ENCODE results near the gene HDAC2. TPM values are rescaled to one million over a fixed set of nuclear protein-coding genes. Genes with fewer than 3 reads are reported as not detected.

HDAC2 gene
- total RNA-seq, 1 experiment from 2014 or later, result 206 TPM

GRCh38 chr6:113971741-113972140 is 793 bp upstream of the HDAC2 start:
- intact Hi-C loops (cut with micrococcal nuclease; ENCODE audit: unreplicated experiment), result no loop called here
- TF ChIP-seq SIN3A (IDR thresholded peaks at IDR 0.05; ENCODE audit: borderline replicate concordance, insufficient read depth, low read depth, low read length) (no peak), CTCF (IDR thresholded peaks at IDR 0.05) (no peak), POLR2AphosphoS5 (IDR thresholded peaks at IDR 0.05; ENCODE audit: low read depth, low read length) (no peak), TCF7L2 (IDR thresholded peaks at IDR 0.05; ENCODE audit: low read depth, low read length) (no peak), REST (IDR thresholded peaks at IDR 0.05; ENCODE audit: insufficient read depth in 1 of 2, low read depth in 2 of 2, low read length in 1 of 2) (no peak)
- TSS peak; percentile 80 for BruUV-seq (replicated peaks)
- Histone ChIP-seq H3K36me3 (ENCODE audit: control insufficient read depth, insufficient read depth, low read length) (no peaks in the 10 kb centered on the region), H3K9me3 (ENCODE audit: control insufficient read depth, insufficient read depth, low read depth, low read length) (no peaks in the 10 kb centered on the region), H3K27me3 (ENCODE audit: control insufficient read depth, insufficient read depth, low read length) (no peaks in the 10 kb centered on the region), H3K4me1 (ENCODE audit: control insufficient read depth, insufficient read depth, low read length) (peaks cover 22% of the 10 kb centered on the region), H3K4me3 (ENCODE audit: low read depth in 2 of 2, low read length in 2 of 2) (peak overlapping the region; percentile 85 to 89), H3K27ac (ENCODE audit: low read length) (peak overlapping the region; percentile 91)
- ChIA-PET CTCF (no interaction called here), POLR2A (no interaction called here)
- ATAC-seq, result no peak
- in situ Hi-C loops (cut with HindIII; ENCODE audit: low pct_unique_long_range_greater_than_20kb, low sequenced_read_pairs), result no loop called here
- DNase-seq (ENCODE audit: low read depth, low spot score), result no peak

- ATAC-seq, result peak; percentile 74
- in situ Hi-C loops (cut with HindIII; ENCODE audit: low pct_unique_long_range_greater_than_20kb, low sequenced_read_pairs), result no loop called here
Observed at GRCh38 chr6:113969888-113970804, 802 bp downstream of the HDAC2 start.

More at GRCh38 chr6:113969888-113970804, 802 bp downstream of the HDAC2 start:
- DNase-seq (ENCODE audit: low read depth, low spot score), result no peak
- ChIA-PET POLR2A (no interaction called here), CTCF (interaction anchor here (0.7 kb wide), 1 partner anchor 305 kb away, joined by 7 read pairs; no protein-coding TSS in a partner anchor)
- H3K9me3 ChIP-seq (ENCODE audit: control insufficient read depth, insufficient read depth, low read depth, low read length), result no peaks in the 10 kb centered on the region
- H3K27ac ChIP-seq (ENCODE audit: low read length), result peak overlapping the region; percentile 91
- intact Hi-C loops (cut with micrococcal nuclease; ENCODE audit: unreplicated experiment), result no loop called here
- peak overlapping the region; percentile 85 to 89 for H3K4me3 ChIP-seq (ENCODE audit: low read depth in 2 of 2, low read length in 2 of 2)
- BruUV-seq (replicated peaks), result no TSS peak
- no peaks in the 10 kb centered on the region for H3K27me3 ChIP-seq (ENCODE audit: control insufficient read depth, insufficient read depth, low read length)
- H3K36me3 ChIP-seq (ENCODE audit: control insufficient read depth, insufficient read depth, low read length), result no peaks in the 10 kb centered on the region
- TF ChIP-seq TCF7L2 (IDR thresholded peaks at IDR 0.05; ENCODE audit: low read depth, low read length) (no peak), POLR2AphosphoS5 (IDR thresholded peaks at IDR 0.05; ENCODE audit: low read depth, low read length) (no peak), SIN3A (IDR thresholded peaks at IDR 0.05; ENCODE audit: borderline replicate concordance, insufficient read depth, low read depth, low read length) (peak; percentile 75; the same call in 1 of the 2 replicates)
- peaks cover 22% of the 10 kb centered on the region for H3K4me1 ChIP-seq (ENCODE audit: control insufficient read depth, insufficient read depth, low read length)
